NCI-H1417 treated with DMSO at 0.1 percent for 48 hours (cell line): Measurements from ENCODE around the gene HSF5.
"Not testable (repeated sequence)": the region's sequence is repeated elsewhere in the genome, so short reads cannot be mapped to it uniquely, and the experiment has no call there.

ENCODE experiments used
- DNase-seq: peaks from one replicate; lab custom pipeline; 2025; lab: John Stamatoyannopoulos, UW

The HSF5 gene

GRCh38 chr17:58412961-58413586, 75.1 kb downstream of the HSF5 start:
- no peak for DNase-seq

GRCh38 chr17:58412064-58412703, 76.0 kb downstream of the HSF5 start:
- DNase-seq = no peak

GRCh38 chr17:58411408-58411894, 76.8 kb downstream of the HSF5 start:
- DNase-seq = no peak

GRCh38 chr17:58410714-58411407, 77.3 kb downstream of the HSF5 start:
- DNase-seq = no peak

GRCh38 chr17:58409432-58409831, 78.8 kb downstream of the HSF5 start:
- no peak for DNase-seq

- DNase-seq = no peak
Observed at GRCh38 chr17:58403311-58403710, 84.9 kb downstream of the HSF5 start.

GRCh38 chr17:58402679-58403078, 85.5 kb downstream of the HSF5 start:
- no peak for DNase-seq

GRCh38 chr17:58402047-58402446, 86.2 kb downstream of the HSF5 start:
- no peak for DNase-seq

GRCh38 chr17:58401287-58401686, 86.9 kb downstream of the HSF5 start:
- no peak for DNase-seq

- DNase-seq = no peak
Observed at GRCh38 chr17:58400826-58401225, 87.4 kb downstream of the HSF5 start.

GRCh38 chr17:58399974-58400373, 88.2 kb downstream of the HSF5 start:
- DNase-seq = no peak

- DNase-seq = peak; percentile 50
Observed at GRCh38 chr17:58398574-58399266, 89.5 kb downstream of the HSF5 start.

GRCh38 chr17:58397421-58397820, 90.8 kb downstream of the HSF5 start:
- not testable (repeated sequence) for DNase-seq

GRCh38 chr17:58396173-58396572, 92.0 kb downstream of the HSF5 start:
- no peak for DNase-seq

GRCh38 chr17:58394534-58395223, 93.5 kb downstream of the HSF5 start:
- DNase-seq = no peak

GRCh38 chr17:58391302-58391984, 96.8 kb downstream of the HSF5 start:
- peak; percentile 58 for DNase-seq

- DNase-seq = no peak
Observed at GRCh38 chr17:58390884-58391283, 97.3 kb downstream of the HSF5 start.

- no peak for DNase-seq
Observed at GRCh38 chr17:58388302-58389190, 99.7 kb downstream of the HSF5 start.

- no peak for DNase-seq
Observed at GRCh38 chr17:58387834-58388233, 100.4 kb downstream of the HSF5 start.

GRCh38 chr17:58386708-58387107, 101.5 kb downstream of the HSF5 start:
- DNase-seq = no peak
